OCI-LY3 (cell line): ENCODE data around the gene DENND2C.

Source experiments
- EZH2phosphoT487 ChIP-seq: fragments of 200-600 bp; shearing (Covaris generic); IDR thresholded peaks from 2 replicates; pipeline ENCODE4 v1.6.1; 2018; ENCODE audit warnings: antibody characterized with exemption, mixed run types, low read depth
- TF ChIP-seq, protein P1 (sequence below): fragments of 200-600, 300-600 bp; sonication (generic); IDR thresholded peaks from 2 replicates; pipeline ENCODE4 v1.5.1; 2014; ENCODE audit warnings: antibody characterized with exemption, low read length, low read depth

DNA sequence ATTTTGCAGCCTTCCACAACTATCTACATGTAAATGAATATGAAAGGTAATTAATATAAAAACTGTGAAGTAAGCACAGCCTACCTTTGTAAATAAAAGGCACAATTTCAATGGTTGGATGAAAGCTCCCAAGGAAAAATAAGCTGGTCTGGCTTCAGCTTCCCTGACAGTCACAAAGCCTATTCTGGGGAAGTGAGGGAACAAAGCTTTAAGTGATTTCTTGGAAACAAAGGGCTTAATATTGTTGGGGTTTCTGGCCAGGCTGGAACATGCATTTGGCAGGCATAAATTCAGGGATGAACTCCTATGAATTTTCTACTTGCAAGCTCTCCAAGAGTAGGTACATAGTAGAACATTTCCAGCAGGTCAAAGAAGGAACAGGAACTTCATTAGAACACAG, 105.7 kb downstream of the DENND2C start:
- TF ChIP-seq, protein P1, sequence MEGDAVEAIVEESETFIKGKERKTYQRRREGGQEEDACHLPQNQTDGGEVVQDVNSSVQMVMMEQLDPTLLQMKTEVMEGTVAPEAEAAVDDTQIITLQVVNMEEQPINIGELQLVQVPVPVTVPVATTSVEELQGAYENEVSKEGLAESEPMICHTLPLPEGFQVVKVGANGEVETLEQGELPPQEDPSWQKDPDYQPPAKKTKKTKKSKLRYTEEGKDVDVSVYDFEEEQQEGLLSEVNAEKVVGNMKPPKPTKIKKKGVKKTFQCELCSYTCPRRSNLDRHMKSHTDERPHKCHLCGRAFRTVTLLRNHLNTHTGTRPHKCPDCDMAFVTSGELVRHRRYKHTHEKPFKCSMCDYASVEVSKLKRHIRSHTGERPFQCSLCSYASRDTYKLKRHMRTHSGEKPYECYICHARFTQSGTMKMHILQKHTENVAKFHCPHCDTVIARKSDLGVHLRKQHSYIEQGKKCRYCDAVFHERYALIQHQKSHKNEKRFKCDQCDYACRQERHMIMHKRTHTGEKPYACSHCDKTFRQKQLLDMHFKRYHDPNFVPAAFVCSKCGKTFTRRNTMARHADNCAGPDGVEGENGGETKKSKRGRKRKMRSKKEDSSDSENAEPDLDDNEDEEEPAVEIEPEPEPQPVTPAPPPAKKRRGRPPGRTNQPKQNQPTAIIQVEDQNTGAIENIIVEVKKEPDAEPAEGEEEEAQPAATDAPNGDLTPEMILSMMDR: no peak
- no peak for TF ChIP-seq EZH2phosphoT487
